ENCODE data around the gene KCNIP4.

- TF ChIP-seq CTCF (optimal IDR thresholded peaks at IDR 0.05 in 1 of 3, IDR thresholded peaks at IDR 0.05 in 1 of 3, conservative IDR thresholded peaks at IDR 0.05 in 1 of 3; ENCODE audit: extremely low read depth in 1 of 3, insufficient read depth in 2 of 3, low read length in 3 of 3) (no peak), EZH2 (IDR thresholded peaks at IDR 0.05; ENCODE audit: low read length) (no peak)
Observed at GRCh38 chr4:20700007-20700761, 1248.4 kb downstream of the KCNIP4 start, which contains the start of gene PACRGL.

Measured in keratinocyte (primary cell).